HuH-7 (cell line): ENCODE measurements around the gene CCSER2.
"Not testable (repeated sequence)": the region's sequence is repeated elsewhere in the genome, so short reads cannot be mapped to it uniquely, and the experiment has no call there.

Experiments used
- DNase-seq: peaks from one replicate; pipeline ENCODE4 v3.0.0; 2011; ENCODE audit warnings: low spot score

Gene CCSER2

GRCh38 chr10:84456126-84456525 is 127.7 kb downstream of the CCSER2 start:
- no peak for DNase-seq

- DNase-seq, result no peak
Observed at GRCh38 chr10:84460520-84460919, 132.1 kb downstream of the CCSER2 start.

- peak; percentile 30 for DNase-seq
Observed at GRCh38 chr10:84469470-84469869, 141.1 kb downstream of the CCSER2 start.

GRCh38 chr10:84473136-84473535 is 144.7 kb downstream of the CCSER2 start:
- DNase-seq, result no peak

GRCh38 chr10:84477398-84478128 is 149.2 kb downstream of the CCSER2 start:
- DNase-seq, result no peak

- DNase-seq, result no peak
Observed at GRCh38 chr10:84478151-84478550, 149.8 kb downstream of the CCSER2 start.

GRCh38 chr10:84478679-84479078 is 150.3 kb downstream of the CCSER2 start:
- DNase-seq, result no peak

- no peak for DNase-seq
Observed at GRCh38 chr10:84484541-84484940, 156.2 kb downstream of the CCSER2 start.

- DNase-seq, result no peak
Observed at GRCh38 chr10:84493361-84493760, 165.0 kb downstream of the CCSER2 start.

- DNase-seq, result no peak
Observed at GRCh38 chr10:84493951-84494848, 165.8 kb downstream of the CCSER2 start.

GRCh38 chr10:84494849-84495180 is 166.4 kb downstream of the CCSER2 start:
- DNase-seq, result no peak

GRCh38 chr10:84497978-84498377 is 169.6 kb downstream of the CCSER2 start:
- peak; percentile 3 for DNase-seq

- not testable (repeated sequence) for DNase-seq
Observed at GRCh38 chr10:84499039-84499438, 170.7 kb downstream of the CCSER2 start.

- no peak for DNase-seq
Observed at GRCh38 chr10:84499846-84500245, 171.5 kb downstream of the CCSER2 start.

GRCh38 chr10:84510121-84510520 is 181.7 kb downstream of the CCSER2 start:
- no peak for DNase-seq

GRCh38 chr10:84511106-84511505 is 182.7 kb downstream of the CCSER2 start:
- DNase-seq, result no peak

GRCh38 chr10:84511709-84512285 is 183.4 kb downstream of the CCSER2 start:
- DNase-seq, result no peak

GRCh38 chr10:84517554-84517953 is 189.2 kb downstream of the CCSER2 start:
- DNase-seq, result no peak

GRCh38 chr10:84519235-84519634 is 190.8 kb downstream of the CCSER2 start:
- DNase-seq, result no peak

- no peak for DNase-seq
Observed at GRCh38 chr10:84521013-84521412, 192.6 kb downstream of the CCSER2 start.

- DNase-seq, result no peak
Observed at GRCh38 chr10:84521468-84521867, 193.1 kb downstream of the CCSER2 start.

GRCh38 chr10:84522612-84523462 is 194.4 kb downstream of the CCSER2 start:
- DNase-seq, result no peak
